ENCODE results near the gene C1orf167. TPM values are rescaled to one million over a fixed set of nuclear protein-coding genes. Genes with fewer than 3 reads are reported as not detected.

The C1orf167 gene
- total RNA-seq, 1 donor from 2014 or later: not detected

GRCh38 chr1:11736746-11737639 is 25.0 kb upstream of the C1orf167 start:
- no peaks in the 10 kb centered on the region for H3K36me3 Mint-ChIP-seq (ENCODE audit: low read depth)
- TF ChIP-seq, protein P1, sequence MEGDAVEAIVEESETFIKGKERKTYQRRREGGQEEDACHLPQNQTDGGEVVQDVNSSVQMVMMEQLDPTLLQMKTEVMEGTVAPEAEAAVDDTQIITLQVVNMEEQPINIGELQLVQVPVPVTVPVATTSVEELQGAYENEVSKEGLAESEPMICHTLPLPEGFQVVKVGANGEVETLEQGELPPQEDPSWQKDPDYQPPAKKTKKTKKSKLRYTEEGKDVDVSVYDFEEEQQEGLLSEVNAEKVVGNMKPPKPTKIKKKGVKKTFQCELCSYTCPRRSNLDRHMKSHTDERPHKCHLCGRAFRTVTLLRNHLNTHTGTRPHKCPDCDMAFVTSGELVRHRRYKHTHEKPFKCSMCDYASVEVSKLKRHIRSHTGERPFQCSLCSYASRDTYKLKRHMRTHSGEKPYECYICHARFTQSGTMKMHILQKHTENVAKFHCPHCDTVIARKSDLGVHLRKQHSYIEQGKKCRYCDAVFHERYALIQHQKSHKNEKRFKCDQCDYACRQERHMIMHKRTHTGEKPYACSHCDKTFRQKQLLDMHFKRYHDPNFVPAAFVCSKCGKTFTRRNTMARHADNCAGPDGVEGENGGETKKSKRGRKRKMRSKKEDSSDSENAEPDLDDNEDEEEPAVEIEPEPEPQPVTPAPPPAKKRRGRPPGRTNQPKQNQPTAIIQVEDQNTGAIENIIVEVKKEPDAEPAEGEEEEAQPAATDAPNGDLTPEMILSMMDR (conservative IDR thresholded peaks at IDR 0.05): no peak
- peaks cover 17% of the 10 kb centered on the region for H3K4me1 Mint-ChIP-seq
- no peaks in the 10 kb centered on the region for H3K9me3 Mint-ChIP-seq
- DNase-seq (ENCODE audit: low read depth, low spot score): no peak
- H3K27me3 Mint-ChIP-seq (ENCODE audit: low read depth): no peaks in the 10 kb centered on the region
- no peak overlapping the region for H3K27ac Mint-ChIP-seq (ENCODE audit: unreplicated experiment)
- peak overlapping the region; percentile 95 for H3K4me3 Mint-ChIP-seq

DNA sequence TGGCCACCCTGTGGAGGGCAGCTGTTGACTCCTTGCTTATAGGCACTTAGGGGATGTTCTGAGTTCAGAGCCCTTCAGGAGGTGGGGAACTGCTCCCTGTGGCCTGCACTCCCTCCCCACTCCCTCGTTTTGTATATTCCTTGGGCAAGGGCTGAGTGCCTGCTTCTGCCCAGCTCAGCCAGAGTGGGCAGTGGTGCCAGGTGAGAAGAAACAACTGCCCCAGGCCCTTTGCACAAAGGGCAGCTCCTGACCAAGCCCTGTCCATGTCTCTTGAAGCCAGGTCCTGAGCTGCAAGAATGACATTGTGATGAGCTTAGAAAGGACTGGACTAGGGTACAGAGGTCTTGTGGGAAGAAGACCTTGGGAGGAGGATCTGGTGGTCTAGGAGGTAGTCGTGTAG is 23.9 kb upstream of the C1orf167 start:
- TF ChIP-seq, protein P1 (conservative IDR thresholded peaks at IDR 0.05): no peak
- H3K9me3 Mint-ChIP-seq: no peaks in the 10 kb centered on the region
- no peak for DNase-seq (ENCODE audit: low read depth, low spot score)
- H3K27ac Mint-ChIP-seq (ENCODE audit: unreplicated experiment): no peak overlapping the region
- no peaks in the 10 kb centered on the region for H3K27me3 Mint-ChIP-seq (ENCODE audit: low read depth)
- peak overlapping the region; percentile 66 for H3K4me3 Mint-ChIP-seq
- no peaks in the 10 kb centered on the region for H3K36me3 Mint-ChIP-seq (ENCODE audit: low read depth)
- peaks cover 14% of the 10 kb centered on the region for H3K4me1 Mint-ChIP-seq

DNA sequence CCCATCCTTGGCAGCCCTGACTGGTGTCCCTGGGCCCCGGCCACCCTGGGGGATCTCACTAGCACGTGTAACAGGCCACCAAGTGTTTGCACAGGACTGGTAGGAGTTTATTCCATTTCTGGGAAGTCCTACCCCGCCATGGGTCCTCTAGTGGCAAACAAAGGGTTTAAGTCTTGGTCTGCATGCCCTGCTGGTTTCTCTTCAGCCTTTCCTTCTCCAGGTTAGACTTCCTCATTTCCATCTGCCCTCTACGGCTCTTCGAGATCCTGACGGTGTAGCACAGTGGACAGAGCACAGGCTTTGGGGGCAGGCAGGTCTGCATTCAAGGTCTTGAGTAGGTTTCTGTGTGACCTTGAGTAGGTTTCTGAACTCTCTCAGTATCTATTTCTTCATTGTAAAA is 23.2 kb upstream of the C1orf167 start:
- TF ChIP-seq, protein P1 (conservative IDR thresholded peaks at IDR 0.05): no peak
- DNase-seq (ENCODE audit: low read depth, low spot score): no peak
- H3K27me3 Mint-ChIP-seq (ENCODE audit: low read depth): no peaks in the 10 kb centered on the region
- H3K9me3 Mint-ChIP-seq: no peaks in the 10 kb centered on the region
- H3K27ac Mint-ChIP-seq (ENCODE audit: unreplicated experiment): no peak overlapping the region
- H3K36me3 Mint-ChIP-seq (ENCODE audit: low read depth): no peaks in the 10 kb centered on the region
- peaks cover 13% of the 10 kb centered on the region for H3K4me1 Mint-ChIP-seq
- H3K4me3 Mint-ChIP-seq: peak overlapping the region; percentile 66

DNA sequence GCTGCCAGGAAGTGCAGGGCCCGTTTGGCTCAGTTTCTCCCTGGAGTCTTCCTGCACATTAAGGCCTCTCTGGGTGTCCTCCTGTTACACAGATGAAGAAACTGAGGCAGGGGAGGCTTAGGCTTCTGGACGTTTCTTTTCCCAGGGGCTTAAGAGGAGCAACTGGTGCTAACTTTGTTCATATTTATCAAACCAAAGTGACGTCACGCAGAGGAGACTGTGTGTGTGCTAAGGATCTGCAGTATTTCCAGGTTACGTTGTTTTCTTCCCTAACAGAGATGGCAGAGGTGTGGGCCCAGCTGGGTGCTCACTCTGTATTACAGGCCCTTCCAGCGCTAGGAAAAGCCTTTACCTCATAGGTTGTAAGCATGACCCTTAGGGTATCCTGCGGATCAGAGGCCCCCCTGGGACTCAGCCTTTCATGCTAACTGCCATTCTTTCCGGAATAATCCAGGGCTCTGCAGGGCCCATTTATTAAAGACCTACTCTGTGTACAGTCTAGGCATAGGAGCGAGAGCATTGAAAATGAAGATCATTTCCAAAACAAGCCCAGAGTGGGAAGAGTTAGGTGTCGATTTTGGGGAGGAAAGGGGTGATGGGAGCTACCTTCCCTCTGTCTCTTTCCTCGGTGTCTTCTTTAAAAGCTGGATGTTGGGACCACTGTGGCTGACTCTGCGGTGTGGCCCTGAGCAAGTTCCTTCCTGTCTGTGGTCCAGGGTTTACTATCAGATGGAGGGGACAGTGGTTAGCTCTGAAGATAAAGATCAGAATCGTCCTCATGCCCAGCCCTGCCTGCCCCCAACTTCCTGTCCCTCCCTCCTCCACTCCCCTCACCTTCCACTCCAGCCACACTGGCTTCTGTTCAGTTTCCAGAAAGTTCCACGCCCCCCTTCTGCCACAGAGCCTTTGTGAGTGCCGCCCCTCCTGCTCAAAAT is 21.5 kb upstream of the C1orf167 start:
- peak overlapping the region; percentile 50 for H3K27ac Mint-ChIP-seq (ENCODE audit: unreplicated experiment)

GRCh38 chr1:11741482-11741881 is 20.5 kb upstream of the C1orf167 start:
- Mint-ChIP-seq H3K36me3 (ENCODE audit: low read depth) (no peaks in the 10 kb centered on the region), H3K4me3 (no peak overlapping the region), H3K27me3 (ENCODE audit: low read depth) (no peaks in the 10 kb centered on the region), H3K27ac (ENCODE audit: unreplicated experiment) (no peak overlapping the region), H3K9me3 (no peaks in the 10 kb centered on the region), H3K4me1 (peaks cover 6% of the 10 kb centered on the region)
- DNase-seq (ENCODE audit: low read depth, low spot score): no peak
- TF ChIP-seq, protein P1 (conservative IDR thresholded peaks at IDR 0.05): no peak

More for the DNA sequence above, 21.5 kb upstream of the C1orf167 start:
- DNase-seq (ENCODE audit: low read depth, low spot score): no peak
- Mint-ChIP-seq H3K4me1 (peaks cover 9% of the 10 kb centered on the region), H3K4me3 (peak overlapping the region; percentile 11), H3K9me3 (no peaks in the 10 kb centered on the region), H3K27me3 (ENCODE audit: low read depth) (no peaks in the 10 kb centered on the region), H3K36me3 (ENCODE audit: low read depth) (no peaks in the 10 kb centered on the region)
- TF ChIP-seq, protein P1 (conservative IDR thresholded peaks at IDR 0.05): no peak

Measured in neural crest cell (in vitro differentiated cells).